Measurements from ENCODE around the gene ID4.

GRCh38 chr6:19852927-19853326 is 15.8 kb downstream of the ID4 start:
- TF ChIP-seq ZNF384 (IDR thresholded peaks at IDR 0.05): no peak
- TF ChIP-seq BHLHE40 (IDR thresholded peaks at IDR 0.05; ENCODE audit: borderline replicate concordance): no peak
- no peak for TF ChIP-seq SUZ12 (IDR thresholded peaks at IDR 0.05)
- TF ChIP-seq FOXA1 (IDR thresholded peaks at IDR 0.05): no peak
- no peak for TF ChIP-seq ELF4 (IDR thresholded peaks at IDR 0.05)
- no peak for TF ChIP-seq ARNT (IDR thresholded peaks at IDR 0.05)
- TF ChIP-seq SP1 (IDR thresholded peaks at IDR 0.05): no peak
